NCI-H1048 (cell line): ENCODE results near the gene SBF2.

Source experiments
- DNase-seq: peaks from one replicate; lab custom pipeline; 2025; lab: John Stamatoyannopoulos, UW

The SBF2 gene

DNA sequence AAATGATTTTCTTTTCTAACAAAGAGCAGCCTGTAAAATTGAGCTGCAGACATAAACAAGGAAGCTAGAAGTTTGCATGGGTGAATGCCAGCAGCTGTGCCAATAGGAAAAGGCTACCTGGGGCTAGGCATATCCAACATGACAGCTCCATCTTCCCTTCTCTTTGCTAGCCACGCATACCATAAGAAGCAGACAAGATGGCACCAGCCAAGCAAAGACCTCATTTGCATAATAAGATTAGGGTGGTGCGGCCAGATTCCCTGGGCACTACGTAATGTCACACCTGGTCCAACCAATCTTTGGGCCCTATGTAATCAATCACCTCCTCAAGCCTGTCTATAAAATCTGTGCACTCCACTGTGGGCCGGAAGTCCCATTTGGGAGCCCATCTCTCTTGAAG is 521.8 kb downstream of the SBF2 start:
- DNase-seq = peak; percentile 64

- DNase-seq = no peak
Observed at GRCh38 chr11:9771071-9771511, 522.9 kb downstream of the SBF2 start.

DNA sequence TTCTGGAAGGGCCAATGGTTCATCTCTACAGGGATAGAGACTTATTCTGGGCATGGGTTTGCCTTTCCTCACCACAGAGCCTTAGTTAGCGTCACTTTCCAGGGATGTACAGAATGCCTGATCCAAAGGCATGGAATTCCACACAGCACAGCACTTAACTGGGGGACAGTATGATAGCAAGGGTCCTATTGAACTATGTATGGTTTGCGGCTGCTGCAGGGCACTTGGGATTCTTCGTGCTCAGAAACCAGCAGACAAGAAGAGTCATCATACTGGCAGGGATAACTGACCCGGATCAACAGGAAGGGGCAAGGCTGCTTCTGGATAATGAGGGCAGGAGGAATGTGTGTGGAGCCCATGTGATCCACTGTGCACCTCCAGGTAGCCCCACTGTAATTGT is 524.4 kb downstream of the SBF2 start:
- no peak for DNase-seq

DNA sequence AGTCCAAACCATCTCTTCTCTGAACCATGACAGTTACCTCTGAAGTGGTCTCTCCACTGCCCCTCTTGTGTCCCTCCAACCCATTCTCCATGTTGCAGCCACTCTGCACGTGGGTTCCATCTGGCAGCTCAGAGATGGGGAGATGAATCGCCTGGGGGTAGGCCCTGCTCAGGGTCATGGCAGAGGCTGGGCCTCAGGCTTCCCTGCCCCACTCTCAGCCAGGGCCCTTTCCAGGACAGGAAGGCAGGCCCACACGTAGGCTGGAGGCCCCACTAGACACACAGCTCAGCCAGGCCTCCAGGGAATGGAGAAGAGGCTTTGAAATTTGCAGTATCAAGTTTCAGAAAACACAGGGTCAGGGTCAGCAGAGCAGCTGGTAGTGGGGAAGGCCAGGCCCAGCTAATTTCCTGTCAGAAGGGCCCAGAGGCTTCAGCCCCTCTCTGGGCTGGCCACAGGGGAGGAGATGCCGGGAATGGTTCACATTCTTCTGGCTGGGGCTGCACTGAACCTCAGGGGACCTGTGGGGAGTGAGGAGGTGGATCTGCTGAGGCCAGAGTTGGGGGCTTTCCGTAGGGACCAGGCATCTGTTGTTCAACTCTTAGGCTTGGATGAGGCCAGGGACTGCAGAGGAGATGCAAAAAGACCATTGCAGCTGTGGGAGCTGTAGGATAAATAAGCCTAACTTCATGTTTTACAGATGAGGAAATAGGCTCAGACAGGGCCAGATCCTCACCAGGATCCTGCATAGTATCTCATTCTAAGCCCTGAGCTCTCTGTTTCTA is 528.5 kb downstream of the SBF2 start:
- DNase-seq = no peak

DNA sequence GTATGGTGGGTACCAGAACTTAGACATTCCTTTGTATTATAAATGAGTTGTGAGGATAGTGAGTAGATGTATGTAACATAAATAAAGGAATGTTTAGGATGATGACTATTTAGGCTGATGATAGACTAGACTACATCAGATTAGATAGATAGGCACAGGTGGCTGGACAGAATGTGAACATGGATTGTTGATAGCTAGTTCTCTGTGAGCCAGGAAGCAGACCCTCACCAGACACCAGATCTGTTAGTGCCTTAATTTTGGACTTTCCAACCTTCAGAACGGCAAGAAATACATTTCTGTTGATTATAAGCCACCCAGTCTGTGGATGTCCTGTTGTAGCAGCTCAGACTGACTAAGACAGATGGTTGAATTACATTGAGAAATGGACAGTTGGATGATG is 530.7 kb downstream of the SBF2 start:
- no peak for DNase-seq

DNA sequence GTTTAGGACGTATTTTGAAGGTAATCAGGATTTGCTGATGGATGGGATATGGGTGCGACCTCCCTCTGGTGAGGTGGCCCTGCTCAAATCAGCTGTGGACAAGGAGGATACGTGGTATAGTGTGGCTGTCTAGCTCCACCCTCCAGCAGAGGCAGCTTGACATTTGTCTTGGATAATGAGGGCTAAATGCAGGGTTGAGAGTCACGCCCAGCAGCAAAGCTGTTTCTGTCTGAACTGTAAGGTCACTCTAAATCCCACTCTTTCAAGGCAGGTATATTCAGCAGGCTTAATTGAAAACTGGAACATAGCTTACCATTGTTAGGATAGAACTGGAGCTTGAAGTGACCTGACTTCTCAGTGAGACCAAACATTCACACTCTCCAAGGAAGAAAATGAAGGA is 531.5 kb downstream of the SBF2 start:
- no peak for DNase-seq

DNA sequence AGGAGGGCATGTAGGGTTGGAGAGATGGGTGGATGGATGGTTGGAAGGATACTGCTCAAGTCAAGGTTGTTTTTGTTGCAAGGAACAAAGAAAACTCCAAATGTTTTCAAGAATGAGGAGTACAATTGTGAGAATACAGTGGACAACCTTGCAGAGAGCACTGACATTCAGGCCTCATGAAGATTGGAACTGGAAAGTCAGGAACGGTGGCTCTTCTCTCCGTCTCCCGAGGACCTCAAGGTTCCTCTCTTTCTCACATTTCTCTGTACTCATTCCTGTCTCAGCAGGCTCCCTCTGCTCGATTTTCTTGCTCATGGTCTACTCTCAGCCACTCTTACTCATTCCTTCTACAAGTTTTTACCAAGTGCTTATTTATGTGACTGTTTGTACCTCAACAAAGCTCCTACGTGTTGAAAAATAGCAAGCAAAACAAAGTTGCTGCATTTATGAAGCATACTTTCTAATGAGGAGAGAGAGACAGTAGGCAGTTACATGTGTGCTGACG is 532.5 kb downstream of the SBF2 start:
- no peak for DNase-seq

GRCh38 chr11:9760193-9760575 is 533.8 kb downstream of the SBF2 start:
- DNase-seq = no peak

DNA sequence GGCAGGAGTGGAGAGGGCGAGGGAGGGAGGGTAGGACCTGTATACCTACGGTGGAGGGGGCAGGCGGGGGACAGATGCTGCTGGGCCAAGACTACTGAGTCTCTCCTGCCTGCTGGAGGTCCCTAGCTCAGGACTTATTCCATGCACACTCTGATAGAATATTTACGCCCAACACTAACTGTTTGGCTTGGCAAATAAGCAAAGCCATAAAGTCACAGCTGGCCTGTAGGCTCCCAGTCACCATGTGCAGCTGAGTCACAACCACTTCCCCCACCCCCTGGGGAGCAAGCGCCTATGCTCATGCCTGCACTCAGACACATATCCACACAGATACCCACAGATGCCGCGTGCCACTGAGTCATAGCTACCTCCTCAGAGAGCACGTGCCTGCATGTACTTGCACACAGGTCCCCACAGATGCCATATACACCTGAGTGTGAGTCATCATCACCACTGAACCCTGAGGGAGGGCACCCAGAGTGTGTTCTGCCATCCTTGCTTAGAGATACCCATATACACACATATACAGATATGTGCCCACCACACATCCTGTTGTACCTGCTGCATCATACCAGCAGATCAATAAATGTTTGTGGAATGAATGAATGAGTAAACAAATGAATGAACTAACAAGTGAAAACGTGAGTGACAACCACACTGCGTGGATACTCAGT is 534.4 kb downstream of the SBF2 start:
- DNase-seq = no peak

- no peak for DNase-seq
Observed at GRCh38 chr11:9758637-9759518, 535.1 kb downstream of the SBF2 start.

DNA sequence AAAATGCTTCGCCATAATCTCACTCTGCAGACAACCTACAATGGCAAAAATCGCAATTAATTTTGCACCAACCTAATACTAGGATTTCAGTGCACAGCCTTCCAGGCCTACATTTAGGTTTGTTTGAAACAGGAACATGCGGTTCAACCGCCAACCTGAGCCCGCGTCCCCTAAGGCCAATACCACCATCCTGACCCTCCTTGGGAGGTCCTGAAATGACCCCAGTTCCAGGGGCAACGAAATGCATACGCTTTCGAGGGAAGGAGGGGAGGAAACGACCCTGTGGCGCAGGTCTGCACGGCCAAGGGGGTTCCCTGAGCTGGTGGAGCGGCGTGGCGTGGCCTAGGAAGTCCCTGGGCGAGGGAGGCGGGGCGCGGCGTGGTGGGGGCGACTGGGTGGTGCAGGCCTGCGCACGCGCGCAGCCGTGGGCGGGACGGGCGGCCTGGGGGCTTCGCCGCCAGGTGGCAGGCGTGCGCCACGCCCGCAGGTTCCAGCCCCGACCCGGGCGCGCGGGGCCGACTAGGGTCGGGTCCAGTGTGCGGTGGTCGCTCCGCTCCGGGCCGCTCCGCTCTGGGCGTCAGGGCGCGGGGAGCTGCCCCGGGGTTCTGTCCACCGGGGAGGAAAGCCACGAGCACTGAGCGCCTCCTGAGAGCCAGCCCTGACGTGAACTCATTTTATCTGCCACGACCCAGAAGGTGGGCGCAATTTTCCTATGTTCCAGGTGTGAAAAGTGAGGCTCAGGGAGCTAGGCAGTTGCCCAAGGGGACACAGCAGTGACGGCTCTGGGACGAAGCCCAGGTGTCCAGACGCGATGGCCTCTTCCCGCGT is 536.0 kb downstream of the SBF2 start:
- DNase-seq = no peak

- DNase-seq = no peak
Observed at GRCh38 chr11:9756878-9757277, 537.1 kb downstream of the SBF2 start.

- DNase-seq = no peak
Observed at GRCh38 chr11:9756461-9756860, 537.6 kb downstream of the SBF2 start.

- no peak for DNase-seq
Observed at GRCh38 chr11:9755561-9756185, 538.3 kb downstream of the SBF2 start.

DNA sequence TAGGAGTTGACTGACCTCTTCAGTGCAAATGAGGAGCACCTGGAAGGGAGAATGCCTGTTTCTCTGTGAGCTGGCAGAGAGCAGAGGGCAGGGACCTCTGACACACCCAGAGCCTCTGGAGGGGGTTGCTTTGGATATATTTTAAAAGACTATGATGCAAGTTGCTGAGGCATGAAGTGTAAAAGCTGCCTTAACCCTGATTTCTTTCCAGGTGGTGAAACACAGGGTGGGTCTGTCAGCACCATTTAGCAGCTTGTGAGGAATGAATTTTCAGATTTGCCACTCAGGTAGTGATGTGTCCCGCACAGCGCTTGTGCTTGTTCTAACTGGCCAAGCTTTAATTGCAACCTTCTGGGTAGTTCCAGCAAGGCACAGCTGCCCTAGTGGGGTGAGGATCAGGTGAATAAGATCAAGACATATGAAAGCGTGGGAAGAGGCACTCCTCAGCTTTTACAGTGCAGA is 540.0 kb downstream of the SBF2 start:
- DNase-seq = no peak

- no peak for DNase-seq
Observed at GRCh38 chr11:9753021-9753420, 541.0 kb downstream of the SBF2 start.

- no peak for DNase-seq
Observed at GRCh38 chr11:9752091-9752490, 541.9 kb downstream of the SBF2 start.

GRCh38 chr11:9750551-9750950 is 543.5 kb downstream of the SBF2 start:
- DNase-seq = no peak

DNA sequence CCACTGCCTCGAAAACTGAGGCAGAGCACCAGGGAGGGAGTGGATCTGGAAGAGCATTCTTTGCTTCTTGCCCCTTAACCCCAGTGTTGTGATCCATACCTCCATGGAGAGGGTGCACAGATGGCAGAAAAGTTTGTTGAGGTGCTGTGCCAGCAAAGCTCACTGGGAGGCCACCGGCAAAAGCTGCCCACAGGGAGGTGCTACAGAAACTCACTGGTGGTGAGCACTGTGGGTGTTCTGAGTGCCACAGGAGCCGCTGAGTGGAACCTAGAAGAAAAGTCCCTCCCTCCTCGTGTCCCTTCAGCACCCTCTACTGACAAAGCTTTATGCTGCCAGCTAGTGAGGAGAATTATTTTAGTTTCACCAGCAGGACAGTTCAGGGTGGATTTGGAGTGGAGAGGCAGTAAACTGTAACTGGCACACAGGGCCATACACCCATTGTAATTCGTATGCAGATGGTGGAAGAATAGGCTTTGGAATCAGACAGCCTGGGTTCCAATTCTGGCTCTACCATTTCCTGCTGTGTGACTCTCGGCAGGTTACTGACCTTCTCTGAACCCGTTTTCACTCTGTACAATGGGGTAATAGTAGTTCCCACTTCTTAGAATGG is 545.6 kb downstream of the SBF2 start:
- no peak for DNase-seq

- DNase-seq = no peak
Observed at GRCh38 chr11:9747828-9748227, 546.2 kb downstream of the SBF2 start.

DNA sequence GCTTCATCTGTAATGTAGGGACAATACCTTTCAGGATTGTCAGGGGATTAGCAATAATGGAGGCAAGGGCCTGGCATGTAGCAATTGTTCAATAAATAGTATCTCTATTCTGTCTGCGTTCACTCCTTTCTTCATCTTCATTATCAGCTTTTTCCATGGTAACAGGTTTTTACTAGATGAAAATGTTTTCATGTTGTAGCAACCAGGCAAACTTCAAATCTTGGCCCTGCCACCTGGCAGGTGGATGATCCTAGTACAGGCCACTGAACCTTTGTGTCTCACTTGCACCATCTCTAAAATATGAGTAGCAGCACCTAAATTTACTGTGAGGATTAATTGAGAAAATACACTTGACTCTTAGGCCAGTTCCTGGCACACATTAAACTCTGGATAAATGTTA is 546.8 kb downstream of the SBF2 start:
- no peak for DNase-seq
